GM19395 (cell line): ENCODE data around the gene CCDC88B.
A peak's percentile ranks its signal among the peaks of the same experiment; 100 is the strongest.
"Not testable (repeated sequence)": the region's sequence is repeated elsewhere in the genome, so short reads cannot be mapped to it uniquely, and the experiment has no call there.

Source experiments
- ATAC-seq: cut with Tn5 transposase; IDR thresholded peaks from one replicate; pipeline ENCODE4 v1.9.1; 2021; ENCODE audit warnings: mild to moderate bottlenecking, moderate library complexity; ENCODE audit not compliant: unreplicated experiment

Gene CCDC88B

DNA sequence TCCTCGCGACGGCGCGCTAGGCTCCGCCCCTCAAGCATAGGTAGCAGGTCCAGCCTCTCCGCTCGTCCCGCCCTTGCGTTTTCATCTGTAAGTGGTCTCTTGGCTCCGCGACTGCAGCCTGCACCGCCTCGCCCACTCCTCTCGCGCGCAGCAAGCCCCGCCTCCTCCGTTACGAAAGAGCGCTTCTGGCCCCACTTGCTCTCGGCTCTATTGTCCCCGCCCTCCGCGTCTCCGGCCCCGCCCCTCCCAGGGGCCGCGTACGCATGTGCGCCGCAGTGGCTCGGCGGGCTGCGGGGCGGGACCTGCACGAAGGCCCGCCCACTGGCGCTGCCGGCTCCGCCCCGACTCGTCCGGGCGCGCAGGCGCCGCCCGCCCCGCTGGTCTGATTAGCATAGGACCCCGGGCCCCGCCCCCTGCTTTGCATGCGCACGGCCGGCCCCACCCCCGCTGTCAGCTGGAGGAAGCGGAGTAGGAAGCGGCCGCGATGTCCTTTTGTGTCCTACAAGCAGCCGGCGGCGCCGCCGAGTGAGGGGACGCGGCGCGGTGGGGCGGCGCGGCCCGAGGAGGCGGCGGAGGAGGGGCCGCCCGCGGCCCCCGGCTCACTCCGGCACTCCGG is 34.8 kb upstream of the CCDC88B start, which contains the start of gene ESRRA:
ESRRA (plus strand) TSS at position 450 of the 616 bp plus-strand sequence. CDS start 1,656 bp downstream, outside the sequence.
- ATAC-seq: peak; percentile 65

DNA sequence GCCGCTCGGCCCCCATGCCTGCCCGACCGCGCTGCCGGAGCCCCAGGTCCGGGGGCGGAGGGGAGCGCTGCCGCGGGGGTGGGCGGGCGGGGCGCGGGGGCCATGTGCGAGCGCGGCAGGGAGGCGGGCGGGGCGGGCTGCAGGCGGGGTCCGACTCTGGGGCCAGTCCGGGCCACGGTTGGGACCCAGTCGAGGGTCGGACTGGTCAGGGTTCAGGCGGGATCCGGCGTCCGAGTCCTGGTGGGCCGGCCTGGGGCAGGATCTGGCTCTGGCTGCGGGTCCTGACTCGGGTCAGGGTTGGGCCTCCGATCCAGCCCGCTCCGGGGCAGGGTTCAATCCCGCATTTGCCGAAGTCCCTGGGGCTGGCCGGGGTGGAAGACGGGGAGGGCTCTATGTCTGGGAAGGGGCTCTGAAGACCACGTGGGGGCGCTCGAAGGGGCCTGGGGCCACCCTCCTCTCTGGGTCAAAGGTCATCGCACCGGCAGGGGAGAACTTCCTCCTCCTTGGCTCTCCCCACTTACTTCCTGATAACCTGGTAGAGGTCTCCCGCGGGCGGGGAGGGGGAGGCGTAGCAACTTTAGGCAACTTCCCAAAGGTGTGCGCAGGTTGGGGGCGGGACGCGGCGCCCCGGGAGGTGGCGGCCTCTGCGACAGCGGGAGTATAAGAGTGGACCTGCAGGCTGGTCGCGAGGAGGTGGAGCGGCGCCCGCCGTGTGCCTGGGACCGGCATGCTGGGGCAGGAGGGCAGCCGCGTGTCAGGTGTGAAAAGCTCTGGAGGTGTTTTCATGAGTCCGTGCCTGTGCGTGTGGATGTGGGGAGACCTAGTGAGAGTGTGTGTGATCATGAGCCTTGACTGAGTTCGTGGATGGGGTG is 34.1 kb upstream of the CCDC88B start:
- ATAC-seq: peak; percentile 29

DNA sequence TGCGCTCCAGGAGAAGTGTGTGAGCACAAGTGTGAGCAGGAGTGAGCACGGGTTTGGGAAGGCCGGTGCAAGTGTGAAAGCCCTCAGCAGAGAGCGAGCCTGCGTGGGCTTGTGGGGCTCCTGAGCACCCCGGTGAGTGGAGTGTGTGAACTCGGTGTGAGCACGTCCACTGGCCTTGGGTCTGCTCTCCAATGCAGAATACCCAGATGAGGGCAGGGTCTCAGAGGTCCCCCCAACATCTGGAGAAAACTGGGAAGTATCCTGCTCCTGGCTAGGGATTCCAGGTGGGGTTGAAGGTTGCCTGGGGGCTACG is 33.5 kb upstream of the CCDC88B start:
- ATAC-seq: no peak

DNA sequence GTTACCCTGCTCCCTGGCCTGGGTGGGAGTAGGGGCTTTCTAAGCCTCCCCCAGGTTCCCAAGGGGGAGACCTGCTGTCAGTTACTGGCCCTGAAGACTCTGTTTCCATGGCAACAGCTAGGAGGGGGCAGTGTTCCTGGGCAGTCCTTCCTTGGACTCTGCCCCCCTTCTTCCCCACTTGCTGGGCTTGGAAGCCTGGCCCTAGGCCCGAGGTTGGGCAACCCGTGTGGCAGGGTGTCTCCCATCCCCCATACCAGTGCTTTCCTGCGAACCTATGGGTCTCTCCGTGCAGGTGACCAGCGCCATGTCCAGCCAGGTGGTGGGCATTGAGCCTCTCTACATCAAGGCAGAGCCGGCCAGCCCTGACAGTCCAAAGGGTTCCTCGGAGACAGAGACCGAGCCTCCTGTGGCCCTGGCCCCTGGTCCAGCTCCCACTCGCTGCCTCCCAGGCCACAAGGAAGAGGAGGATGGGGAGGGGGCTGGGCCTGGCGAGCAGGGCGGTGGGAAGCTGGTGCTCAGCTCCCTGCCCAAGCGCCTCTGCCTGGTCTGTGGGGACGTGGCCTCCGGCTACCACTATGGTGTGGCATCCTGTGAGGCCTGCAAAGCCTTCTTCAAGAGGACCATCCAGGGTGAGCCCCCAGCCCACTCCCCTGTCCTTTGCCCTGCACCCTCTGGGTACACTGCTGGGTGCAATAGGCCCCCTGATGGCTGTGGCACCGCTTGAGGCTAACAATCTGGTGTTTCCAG is 33.0 kb upstream of the CCDC88B start:
- no peak for ATAC-seq

DNA sequence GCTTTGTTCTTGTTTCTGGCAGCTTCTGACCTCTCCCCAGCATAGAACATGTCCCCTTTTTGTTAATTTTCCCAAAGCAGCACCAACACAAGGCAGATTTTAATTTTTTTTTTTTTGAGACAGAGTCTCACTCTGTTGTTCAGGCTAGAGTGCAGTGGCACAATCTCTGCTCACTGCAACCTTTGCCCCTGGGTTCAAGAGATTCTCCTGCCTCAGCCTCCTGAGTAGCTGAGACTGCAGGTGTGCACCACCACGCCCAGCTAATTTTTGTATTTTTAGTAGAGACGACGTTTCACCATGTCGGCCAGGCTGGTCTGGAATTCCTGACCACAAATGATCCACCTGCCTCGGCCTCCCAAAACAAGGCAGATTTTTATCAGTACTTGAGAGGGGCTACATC is 32.2 kb upstream of the CCDC88B start:
- not testable (repeated sequence) for ATAC-seq

DNA sequence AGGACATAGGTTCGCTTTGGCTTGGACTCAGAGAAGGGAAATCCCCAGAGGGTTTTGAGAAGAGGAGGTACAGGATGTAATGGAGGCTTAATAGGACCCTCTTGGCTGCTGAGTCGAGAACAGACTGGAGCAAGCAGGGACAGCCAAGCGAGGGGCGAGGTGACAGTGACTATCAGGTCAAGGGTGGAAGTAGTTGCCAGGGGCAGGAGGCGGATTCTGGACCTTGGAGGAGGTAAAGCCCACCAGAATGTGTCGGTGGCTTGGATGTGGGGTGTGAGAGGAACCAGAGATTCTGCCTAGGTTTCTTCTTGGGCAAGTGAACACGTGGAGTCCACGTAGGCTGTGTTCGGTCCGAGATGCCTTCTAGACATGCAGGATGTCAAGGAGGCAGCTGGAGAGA is 27.1 kb upstream of the CCDC88B start:
- ATAC-seq: no peak

DNA sequence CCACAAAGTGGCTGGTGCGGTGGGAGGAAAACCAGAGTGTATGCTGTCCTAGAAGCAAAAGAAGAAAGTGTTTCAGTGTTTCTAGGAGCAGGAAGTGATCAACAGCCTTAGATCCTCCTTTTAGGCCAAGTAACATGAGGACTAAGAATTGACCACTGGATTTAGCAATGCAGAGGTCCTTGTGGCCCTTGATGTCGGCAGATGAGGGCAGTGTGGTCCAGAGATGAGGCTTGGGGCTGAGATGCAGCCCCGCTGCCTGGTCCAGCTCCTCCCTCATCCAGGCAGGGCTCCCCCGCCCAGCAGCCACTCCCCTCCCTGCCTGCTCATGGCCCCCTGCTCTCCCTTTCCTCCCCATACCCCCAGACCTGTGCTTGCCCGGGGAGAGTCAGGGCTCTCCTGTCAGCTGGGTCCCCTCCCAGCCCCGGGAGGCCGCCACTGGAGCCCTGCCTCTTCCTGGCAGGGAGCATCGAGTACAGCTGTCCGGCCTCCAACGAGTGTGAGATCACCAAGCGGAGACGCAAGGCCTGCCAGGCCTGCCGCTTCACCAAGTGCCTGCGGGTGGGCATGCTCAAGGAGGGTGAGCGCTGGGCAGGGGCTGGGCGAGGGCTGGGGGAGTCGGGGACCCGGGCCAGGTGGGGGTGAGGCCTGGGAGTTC is 26.4 kb upstream of the CCDC88B start:
- ATAC-seq: no peak

DNA sequence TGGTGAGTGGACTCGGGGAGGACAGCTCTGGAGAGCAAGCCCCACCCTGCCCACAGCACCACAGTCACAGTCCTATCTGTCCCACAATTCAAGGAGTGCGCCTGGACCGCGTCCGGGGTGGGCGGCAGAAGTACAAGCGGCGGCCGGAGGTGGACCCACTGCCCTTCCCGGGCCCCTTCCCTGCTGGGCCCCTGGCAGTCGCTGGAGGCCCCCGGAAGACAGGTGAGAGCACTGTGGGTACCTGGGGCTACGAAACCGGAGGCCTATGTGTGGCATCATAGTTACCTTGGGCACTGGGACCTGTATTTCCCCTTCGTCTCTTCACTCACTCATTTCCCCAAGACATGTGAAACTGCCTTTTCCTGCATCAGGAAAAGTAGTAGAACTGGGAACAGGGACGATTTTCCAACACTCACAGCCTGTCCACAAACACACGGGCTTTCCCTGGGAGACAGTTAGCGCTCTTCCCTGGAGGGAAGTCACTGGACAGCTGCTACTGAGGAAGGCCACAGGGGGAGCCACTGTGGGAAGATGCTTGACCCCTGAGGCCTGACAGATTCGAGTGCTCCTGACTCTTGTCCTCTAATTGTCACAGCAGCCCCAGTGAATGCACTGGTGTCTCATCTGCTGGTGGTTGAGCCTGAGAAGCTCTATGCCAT is 25.7 kb upstream of the CCDC88B start:
- no peak for ATAC-seq

DNA sequence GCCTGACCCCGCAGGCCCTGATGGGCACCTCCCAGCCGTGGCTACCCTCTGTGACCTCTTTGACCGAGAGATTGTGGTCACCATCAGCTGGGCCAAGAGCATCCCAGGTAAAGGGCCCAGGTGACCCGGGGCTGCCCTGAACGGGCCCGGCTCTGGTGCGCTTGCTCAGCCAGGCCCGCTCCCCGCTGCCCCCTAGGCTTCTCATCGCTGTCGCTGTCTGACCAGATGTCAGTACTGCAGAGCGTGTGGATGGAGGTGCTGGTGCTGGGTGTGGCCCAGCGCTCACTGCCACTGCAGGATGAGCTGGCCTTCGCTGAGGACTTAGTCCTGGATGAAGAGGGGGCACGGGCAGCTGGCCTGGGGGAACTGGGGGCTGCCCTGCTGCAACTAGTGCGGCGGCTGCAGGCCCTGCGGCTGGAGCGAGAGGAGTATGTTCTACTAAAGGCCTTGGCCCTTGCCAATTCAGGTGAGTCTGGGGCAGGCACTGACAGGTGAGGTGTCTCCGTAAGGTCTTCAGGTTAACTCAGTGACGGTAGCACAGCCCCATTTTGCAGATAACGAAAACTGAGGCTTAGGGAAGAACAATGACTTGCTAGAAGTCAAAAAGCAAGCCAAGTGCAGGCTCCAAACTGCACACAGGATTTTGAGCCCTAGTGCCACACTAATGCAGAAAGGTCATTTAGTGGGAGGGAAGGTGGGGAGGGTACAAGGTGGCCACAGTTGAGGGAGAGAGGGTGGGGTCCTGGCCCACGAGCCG is 25.0 kb upstream of the CCDC88B start:
- ATAC-seq: no peak

DNA sequence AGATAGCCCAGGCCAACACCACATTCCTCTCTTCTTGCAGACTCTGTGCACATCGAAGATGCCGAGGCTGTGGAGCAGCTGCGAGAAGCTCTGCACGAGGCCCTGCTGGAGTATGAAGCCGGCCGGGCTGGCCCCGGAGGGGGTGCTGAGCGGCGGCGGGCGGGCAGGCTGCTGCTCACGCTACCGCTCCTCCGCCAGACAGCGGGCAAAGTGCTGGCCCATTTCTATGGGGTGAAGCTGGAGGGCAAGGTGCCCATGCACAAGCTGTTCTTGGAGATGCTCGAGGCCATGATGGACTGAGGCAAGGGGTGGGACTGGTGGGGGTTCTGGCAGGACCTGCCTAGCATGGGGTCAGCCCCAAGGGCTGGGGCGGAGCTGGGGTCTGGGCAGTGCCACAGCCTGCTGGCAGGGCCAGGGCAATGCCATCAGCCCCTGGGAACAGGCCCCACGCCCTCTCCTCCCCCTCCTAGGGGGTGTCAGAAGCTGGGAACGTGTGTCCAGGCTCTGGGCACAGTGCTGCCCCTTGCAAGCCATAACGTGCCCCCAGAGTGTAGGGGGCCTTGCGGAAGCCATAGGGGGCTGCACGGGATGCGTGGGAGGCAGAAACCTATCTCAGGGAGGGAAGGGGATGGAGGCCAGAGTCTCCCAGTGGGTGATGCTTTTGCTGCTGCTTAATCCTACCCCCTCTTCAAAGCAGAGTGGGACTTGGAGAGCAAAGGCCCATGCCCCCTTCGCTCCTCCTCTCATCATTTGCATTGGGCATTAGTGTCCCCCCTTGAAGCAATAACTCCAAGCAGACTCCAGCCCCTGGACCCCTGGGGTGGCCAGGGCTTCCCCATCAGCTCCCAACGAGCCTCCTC is 24.1 kb upstream of the CCDC88B start:
- ATAC-seq: not testable (repeated sequence)

DNA sequence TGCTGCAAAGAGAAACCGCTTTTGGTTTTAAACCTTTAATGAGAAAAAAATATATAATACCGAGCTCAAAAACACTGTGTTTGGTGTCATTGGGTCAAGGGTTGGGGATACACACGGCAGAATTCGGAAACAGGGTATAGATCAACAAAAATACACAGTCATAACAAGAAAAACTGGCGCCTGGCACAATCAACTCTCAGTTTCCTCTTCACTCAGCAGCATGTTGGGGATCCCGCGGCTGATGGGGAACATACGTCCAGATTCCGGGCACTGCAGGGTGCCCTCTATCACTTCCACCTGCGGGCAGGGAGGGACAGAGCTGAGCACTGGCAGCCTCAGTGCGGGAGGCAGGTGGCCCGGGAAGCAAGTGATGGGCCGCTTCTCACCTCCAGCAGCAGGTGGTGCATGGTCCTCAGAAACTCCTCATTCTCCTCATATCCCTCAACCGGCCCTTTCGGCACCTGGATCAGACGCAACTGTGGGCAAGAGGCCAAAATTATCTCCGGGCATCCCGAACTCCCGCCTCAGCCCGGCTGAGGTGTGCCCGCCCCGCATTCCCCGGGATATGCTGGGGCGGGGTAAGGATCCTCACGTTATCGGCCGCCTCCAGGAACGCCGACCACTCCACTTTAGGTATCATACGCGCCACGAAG is 23.2 kb upstream of the CCDC88B start:
- peak; percentile 1 for ATAC-seq

DNA sequence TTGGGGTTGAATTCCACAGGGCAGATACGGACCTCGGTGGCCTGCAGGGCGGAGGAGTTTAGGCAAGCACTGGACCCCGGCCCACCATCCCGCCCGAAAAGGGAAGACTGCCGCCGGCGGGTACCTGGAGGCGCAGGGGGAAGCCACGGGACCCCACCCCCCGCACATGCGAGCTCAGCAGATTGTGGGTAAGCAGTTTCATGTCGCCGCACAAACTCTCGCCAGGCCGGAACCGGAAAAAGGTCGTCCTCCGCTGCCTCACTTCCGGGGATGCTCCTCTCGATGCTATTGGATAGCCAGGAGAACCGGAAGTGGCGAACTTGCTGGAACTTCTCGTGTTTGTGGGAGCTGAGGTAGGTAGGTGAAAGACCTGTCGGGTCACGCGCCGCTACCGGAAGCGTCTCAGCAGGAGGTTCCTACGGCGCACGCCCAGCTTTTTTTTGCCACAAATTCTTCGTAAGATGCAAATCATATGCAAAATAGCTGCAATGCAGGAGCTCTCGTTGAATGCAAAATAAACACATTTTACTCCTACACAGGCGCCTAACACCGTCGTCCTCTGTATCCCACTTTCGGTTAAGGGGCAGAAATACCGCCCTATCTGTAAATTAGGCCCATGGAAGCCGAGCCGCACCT is 22.6 kb upstream of the CCDC88B start, which contains the start of gene TRMT112:
TRMT112 (minus strand) TSS at position 235 of the 636 bp plus-strand sequence; CDS start at position 202, 33 bp downstream.
- ATAC-seq: peak; percentile 77

DNA sequence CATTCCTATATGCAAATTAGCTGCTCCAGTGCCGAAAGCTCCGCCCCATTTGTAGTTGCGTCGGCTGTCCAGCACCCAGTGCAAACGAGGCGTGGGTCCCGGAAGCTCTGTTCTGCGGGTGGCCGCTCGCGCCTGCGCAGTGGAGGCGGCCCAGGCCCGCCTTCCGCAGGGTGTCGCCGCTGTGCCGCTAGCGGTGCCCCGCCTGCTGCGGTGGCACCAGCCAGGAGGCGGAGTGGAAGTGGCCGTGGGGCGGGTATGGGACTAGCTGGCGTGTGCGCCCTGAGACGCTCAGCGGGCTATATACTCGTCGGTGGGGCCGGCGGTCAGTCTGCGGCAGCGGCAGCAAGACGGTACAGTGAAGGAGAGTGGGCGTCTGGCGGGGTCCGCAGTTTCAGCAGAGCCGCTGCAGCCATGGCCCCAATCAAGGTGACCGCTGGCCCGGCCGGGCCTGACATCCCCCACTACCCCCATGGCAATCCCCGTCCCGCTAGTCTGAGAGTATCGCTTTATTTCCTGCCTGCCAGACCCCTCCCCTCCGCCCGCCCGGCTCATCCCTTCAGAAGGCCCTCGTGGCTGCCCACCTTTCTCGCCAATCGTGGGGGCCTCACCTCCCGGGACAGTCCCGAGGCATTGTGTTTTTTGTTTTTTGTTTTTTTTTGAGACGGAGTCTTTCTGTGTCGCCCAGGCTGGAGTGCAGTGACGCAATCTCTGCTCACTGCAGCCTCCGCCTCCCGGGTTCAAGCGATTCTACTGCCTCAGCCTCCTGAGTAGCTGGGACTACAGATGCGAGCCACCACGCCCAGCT is 21.8 kb upstream of the CCDC88B start, which contains the start of gene PRDX5:
PRDX5 (plus strand) TSS at position 161 of the 805 bp plus-strand sequence; CDS start at position 256, 95 bp downstream.
- peak; percentile 66 for ATAC-seq

DNA sequence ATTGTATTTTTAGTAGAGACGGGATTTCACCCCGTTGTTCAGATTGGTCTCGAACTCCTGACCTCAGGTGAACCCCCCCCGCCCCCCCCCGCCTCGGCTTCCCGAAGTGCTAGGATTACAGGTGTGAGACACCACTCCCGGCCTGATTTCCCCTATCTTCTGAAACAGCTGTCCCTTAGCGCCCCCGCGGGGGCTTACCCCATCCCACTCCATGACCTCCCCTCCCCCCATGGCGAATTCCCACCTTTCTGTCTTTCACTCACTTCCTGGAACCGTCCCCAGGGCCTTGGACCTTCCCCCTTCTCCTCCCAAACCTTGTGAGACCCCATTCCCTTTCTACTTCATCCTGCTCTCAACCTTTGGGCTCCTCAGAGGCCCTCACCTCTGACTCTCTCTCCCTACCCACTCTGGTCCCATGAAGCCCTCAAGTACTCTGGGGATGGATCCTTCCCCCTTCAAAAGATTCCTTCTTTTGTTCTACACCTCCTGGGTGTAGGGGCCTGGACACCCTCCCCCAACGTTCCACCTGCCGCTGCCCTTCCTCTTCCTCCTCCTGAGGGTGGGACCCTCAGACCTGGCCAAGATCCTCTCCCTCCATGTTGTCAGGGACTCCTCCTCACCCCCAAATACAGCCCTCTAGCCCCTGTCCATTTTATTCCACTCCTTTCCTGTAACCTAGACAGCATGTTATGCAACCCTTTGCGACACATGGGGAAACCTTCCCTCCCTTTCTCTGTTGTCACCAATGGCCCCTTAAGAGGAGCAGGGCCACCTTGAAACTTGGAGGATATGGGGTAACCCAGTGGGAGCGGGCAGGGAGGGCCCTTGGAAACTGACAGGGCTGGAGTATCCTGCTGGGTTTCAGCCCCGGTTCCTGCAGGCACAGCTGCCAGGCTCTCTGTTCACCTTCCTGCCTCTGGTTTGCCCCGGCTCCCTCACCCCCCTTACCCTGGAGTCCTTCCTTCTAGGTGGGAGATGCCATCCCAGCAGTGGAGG is 20.9 kb upstream of the CCDC88B start:
- no peak for ATAC-seq

DNA sequence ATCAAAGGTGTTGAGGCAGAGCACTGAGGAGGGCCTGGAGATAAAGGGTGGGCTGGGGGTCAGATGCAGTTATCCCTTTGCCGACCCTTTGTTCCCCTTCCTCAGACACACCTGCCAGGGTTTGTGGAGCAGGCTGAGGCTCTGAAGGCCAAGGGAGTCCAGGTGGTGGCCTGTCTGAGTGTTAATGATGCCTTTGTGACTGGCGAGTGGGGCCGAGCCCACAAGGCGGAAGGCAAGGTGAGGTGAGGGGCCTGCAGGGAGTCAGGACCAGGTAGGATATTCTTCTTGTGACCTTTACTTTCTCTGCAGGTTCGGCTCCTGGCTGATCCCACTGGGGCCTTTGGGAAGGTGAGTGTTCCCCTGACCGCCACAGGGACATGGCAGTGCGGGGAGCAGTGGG is 19.4 kb upstream of the CCDC88B start:
- no peak for ATAC-seq

DNA sequence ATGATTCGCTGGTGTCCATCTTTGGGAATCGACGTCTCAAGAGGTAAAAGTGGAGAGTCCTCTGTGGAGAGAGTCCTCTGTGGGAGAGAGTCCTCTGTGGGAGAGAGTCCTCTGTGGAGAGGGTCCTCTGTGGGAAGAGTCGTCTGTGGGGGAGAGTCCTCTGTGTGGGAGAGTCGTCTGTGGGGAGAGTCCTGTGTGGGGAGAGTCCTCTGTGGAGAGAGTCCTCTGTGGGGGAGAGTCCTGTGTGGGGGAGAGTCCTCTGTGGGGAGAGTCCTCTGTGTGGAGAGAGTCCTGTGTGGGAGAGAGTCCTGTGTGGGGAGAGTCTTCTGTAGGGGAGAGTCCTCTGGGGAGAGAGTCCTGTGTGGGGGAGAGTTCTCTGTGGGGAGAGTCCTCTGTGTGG is 19.0 kb upstream of the CCDC88B start:
- no peak for ATAC-seq
